Measurements from ENCODE around the gene PSMG3.

PSMG3 gene

DNA sequence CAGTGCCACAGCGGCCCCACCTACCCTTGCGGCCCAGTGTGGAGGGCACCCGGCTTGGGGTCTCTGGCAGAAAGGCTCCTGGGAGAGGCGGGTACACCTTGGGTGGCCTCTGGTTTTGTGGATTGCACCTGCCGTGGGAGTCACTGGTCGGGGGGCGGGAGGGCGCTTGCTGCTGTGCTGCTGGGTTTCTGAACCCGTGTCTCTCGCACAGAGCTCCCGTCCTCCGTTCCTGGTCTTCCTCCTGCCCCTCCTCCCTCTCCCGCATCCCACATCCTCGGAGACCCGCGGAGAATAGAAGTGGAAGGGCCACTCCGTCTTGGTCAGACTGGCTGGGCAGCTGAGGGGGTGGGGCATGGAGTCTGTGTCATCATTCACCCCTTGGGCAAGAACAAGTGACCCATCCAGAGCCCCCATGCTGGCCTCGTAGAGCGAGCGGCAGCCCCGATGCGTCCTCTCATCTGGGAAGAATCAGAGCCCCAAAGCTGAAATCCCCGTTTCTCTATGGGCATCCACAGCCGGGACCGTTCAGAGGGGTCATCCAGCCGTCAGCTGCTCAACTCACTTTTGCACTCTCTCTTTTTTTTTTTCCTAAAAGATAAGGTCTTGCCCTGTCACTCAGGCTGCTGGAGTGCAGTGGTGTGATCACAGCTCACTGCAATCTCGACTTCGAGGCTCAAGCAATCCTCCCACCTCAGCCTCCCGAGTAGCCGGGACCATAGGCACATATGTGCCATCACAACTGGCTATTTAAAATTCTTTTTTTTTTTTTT lies 35.3 kb downstream of the PSMG3 start:
- peak overlapping the region; percentile 89 for H3K27ac ChIP-seq

DNA sequence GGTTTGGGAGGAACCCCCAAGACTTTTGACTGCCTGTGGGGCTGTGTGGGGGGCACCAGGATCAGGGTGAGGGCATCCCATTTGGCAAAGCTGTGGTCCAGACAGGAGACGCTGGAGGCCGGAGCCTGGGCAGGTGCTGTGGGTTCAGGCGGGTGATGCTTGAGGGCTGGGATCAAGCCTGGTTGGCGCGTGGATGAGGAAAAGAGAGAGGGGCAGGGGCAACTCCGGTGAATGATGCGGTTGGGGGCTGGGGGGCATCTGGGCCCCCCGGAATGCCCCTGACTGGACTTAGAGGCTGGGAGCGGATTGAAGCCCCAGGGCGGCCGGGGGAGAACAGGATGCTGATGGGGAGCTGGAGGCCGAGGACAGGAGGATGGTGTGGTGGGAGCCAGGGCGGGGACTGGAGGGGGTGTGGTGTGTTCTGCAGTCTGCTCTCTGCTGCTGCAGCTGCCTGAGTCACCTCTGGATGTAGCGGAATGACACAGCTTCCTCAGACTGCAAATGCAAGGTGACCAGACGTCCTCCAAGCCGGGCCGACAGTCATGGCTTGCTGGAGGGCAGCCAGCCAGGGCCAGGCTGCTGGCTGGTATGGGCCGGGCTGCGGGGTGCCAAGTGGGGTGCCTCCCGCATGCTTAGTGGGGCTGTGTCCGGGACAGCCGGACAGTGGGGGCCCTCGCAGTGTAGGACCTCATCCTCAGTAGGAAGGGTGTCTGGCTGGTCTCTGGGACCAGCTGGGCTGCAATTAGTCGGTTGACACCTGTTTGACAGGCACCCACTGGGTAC lies 36.1 kb downstream of the PSMG3 start:
- TF ChIP-seq, protein P1, sequence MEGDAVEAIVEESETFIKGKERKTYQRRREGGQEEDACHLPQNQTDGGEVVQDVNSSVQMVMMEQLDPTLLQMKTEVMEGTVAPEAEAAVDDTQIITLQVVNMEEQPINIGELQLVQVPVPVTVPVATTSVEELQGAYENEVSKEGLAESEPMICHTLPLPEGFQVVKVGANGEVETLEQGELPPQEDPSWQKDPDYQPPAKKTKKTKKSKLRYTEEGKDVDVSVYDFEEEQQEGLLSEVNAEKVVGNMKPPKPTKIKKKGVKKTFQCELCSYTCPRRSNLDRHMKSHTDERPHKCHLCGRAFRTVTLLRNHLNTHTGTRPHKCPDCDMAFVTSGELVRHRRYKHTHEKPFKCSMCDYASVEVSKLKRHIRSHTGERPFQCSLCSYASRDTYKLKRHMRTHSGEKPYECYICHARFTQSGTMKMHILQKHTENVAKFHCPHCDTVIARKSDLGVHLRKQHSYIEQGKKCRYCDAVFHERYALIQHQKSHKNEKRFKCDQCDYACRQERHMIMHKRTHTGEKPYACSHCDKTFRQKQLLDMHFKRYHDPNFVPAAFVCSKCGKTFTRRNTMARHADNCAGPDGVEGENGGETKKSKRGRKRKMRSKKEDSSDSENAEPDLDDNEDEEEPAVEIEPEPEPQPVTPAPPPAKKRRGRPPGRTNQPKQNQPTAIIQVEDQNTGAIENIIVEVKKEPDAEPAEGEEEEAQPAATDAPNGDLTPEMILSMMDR (conservative IDR thresholded peaks at IDR 0.05) = no peak
- no peak for TF ChIP-seq ZFX (IDR thresholded peaks at IDR 0.05)
- peak overlapping the region; percentile 89 for H3K27ac ChIP-seq

More for the DNA sequence above, 35.3 kb downstream of the PSMG3 start:
- TF ChIP-seq, protein P1 (conservative IDR thresholded peaks at IDR 0.05) = no peak
- no peak for TF ChIP-seq ZFX (IDR thresholded peaks at IDR 0.05)

DNA sequence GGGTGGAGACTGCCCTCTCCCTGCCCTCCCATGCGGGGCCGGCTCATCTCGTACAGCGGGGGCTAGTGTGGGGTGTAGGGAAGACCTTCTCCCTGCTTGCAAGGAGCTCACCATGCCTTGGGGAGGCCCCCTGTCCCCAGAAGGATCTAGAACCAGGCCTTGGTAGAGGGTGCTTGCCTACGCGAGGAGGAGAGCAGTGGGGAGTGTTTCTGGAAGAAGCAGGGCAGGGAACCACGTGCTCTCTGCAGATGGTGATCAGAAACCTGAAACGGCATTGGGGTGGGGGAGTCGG lies 36.6 kb downstream of the PSMG3 start:
- TF ChIP-seq ZFX (IDR thresholded peaks at IDR 0.05) = no peak
- TF ChIP-seq, protein P1 (conservative IDR thresholded peaks at IDR 0.05) = no peak
- peak overlapping the region; percentile 89 for H3K27ac ChIP-seq

DNA sequence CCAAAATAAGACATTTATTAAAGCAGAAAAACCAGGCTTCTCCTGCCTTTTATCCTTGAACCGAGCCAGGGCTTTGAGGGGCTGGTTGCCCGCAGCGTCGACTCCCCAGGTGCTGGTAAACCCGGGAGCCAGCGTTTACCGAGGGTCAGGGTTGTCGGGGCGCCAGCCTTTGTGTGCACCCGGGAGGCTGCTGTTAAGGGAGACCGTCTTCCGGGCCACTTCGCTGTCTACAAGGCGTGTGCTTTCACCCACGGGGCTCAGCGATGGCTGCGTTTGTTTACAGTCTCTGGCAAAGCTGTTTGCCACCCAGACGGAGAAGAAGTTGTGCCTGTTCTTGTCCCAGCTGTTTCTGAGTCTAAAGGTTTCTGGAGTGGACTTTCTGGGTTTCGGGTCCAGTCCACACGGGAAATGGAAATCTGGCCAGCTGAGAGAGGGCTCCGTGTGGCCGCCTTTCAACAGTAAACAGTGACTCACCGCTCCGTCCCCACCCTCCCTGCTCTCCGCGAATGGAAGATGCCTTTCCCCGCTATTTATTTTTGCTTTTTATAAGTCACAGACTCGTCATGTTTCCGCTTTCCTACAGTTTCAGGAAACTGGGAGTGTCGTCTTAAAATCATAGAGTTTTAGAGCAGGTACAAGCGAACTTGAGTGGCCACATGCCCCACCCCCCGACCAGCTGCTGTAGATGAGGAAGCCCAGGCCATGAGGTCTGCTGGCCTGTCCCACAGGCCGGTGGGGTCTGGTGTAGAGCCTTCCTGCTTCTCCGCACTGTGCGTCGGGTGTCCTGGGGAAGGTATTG lies 37.2 kb downstream of the PSMG3 start:
- no peak for TF ChIP-seq ZFX (IDR thresholded peaks at IDR 0.05)
- TF ChIP-seq, protein P1 (conservative IDR thresholded peaks at IDR 0.05) = no peak
- H3K27ac ChIP-seq = peak overlapping the region; percentile 89

DNA sequence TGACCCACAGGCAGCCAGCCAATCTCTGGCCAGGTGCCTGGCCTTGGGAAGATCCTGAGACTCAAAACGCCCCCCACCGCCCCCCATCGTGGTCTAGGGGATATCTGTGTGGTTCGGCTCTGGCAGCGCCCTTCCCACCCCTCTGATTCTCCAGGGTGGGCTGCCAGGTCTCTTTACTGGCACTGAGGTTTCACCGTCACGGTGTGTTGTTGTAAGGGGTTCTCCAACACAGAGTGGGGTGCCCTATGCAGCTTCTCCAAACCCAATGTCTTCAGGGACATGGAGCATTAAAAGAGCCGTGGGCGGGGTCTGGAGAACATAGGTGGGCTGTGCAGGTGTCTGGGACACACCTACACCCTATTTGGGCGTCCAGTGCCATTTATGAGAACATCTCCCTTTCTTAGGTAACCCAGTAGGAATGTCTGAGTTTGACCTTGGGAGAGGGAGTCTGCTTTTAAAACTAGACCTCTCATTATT lies 37.8 kb downstream of the PSMG3 start:
- H3K27ac ChIP-seq = peak overlapping the region; percentile 89
- TF ChIP-seq, protein P1 (conservative IDR thresholded peaks at IDR 0.05) = no peak
- TF ChIP-seq ZFX (IDR thresholded peaks at IDR 0.05) = no peak

DNA sequence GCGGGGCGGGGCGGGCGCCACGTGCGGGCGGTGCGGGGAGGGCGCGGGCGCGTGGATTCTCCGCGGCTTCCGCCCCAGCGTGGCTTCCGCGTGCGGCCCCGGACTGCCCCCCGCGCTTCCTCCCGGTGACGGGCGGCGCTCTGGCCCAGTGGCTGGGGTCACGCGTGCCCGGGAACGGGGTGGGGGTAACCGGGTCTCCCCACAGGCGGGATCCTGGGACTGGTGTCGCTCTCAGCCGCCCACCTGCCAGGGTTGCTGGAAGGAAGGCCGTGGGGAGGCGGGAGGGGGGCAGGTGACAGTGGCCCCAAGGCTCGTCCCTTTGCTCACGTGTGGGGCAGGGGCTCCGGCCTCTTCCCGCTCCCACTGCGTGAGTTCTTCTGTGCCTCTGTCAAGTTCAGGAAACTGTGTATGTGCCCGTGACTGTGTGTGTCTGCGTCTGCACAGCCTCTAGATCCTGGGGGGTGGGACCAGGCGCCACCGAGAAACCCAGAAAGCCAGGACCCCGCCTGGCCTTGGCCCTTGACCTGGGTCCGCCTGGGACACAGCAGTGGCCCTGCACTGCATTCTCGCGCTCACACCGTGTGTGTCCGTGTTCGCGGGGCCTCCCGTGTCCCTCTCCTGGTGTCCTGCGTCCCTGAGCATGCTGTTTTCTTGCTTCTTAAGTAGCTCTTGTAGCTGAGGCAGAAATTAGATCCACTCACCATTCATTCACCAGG lies 38.4 kb downstream of the PSMG3 start:
- peak overlapping the region; percentile 89 for H3K27ac ChIP-seq
- no peak for TF ChIP-seq ZFX (IDR thresholded peaks at IDR 0.05)
- TF ChIP-seq, protein P1 (conservative IDR thresholded peaks at IDR 0.05) = no peak
